GM10248 (cell line): ENCODE measurements around the gene MED10.
"Not testable (repeated sequence)": the region's sequence is repeated elsewhere in the genome, so short reads cannot be mapped to it uniquely, and the experiment has no call there.

Experiments
- CTCF ChIA-PET: fragments of 300-600 bp; sonication (Branson Sonifier 250); formaldehyde crosslinking; extraction: SDS; loops from one replicate; lab custom pipeline; 2021; ENCODE audit warnings: antibody characterized with exemption; lab: Yijun Ruan, JAX
- POLR2A ChIA-PET: fragments of 350-650 bp; sonication (Branson Sonifier 250); formaldehyde crosslinking; extraction: SDS; loops from one replicate; lab custom pipeline; 2020; ENCODE audit warnings: antibody characterized with exemption; lab: Yijun Ruan, JAX
- DNase-seq: peaks from one replicate; pipeline ENCODE4 v3.0.0; 2012; ENCODE audit errors: extremely low spot score
- TF ChIP-seq, protein P1 (sequence below): IDR thresholded peaks from 2 replicates; pipeline ENCODE4 v1.5.1; 2012; ENCODE audit warnings: mild to moderate bottlenecking, low read depth; ENCODE audit errors: extremely low read depth, missing control alignments, control extremely low read depth

Gene MED10

DNA sequence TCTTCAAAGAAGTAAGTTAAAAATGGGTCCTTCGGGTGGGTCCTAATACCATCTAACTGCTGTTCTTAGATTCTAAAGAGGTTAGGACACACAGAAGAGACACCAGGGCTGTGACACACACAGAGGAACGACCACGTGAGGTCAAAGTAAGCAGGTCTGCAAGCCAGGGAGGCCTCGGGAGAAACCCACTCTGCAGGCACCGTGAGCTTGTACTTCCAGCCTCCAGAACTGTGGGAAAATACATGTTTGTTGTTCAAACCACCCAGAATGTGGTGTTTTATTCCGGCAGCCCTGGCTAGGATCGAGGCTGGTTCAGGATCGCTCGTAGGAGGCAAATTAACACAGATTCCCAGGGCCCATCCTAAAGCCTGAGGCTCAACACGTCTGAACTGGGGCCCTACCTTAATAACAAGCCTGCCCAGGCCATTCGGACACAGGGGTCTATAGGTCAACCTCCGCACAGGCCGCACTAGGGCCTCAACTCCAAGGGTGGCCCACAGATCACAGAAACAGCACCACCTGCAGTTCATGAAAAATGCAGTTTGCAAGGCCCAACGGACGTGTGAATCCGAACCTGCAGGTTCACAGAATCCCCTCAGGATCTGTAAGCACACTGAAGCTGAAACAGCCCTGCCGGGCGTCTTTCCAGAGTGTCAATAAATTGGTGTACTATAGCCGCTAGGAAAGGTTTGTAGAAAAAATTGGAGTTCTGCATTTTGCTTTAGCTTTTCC, 7.1 kb downstream of the MED10 start:
- POLR2A ChIA-PET: no interaction called here
- no peak for DNase-seq
- CTCF ChIA-PET: no interaction called here
- TF ChIP-seq, protein P1, sequence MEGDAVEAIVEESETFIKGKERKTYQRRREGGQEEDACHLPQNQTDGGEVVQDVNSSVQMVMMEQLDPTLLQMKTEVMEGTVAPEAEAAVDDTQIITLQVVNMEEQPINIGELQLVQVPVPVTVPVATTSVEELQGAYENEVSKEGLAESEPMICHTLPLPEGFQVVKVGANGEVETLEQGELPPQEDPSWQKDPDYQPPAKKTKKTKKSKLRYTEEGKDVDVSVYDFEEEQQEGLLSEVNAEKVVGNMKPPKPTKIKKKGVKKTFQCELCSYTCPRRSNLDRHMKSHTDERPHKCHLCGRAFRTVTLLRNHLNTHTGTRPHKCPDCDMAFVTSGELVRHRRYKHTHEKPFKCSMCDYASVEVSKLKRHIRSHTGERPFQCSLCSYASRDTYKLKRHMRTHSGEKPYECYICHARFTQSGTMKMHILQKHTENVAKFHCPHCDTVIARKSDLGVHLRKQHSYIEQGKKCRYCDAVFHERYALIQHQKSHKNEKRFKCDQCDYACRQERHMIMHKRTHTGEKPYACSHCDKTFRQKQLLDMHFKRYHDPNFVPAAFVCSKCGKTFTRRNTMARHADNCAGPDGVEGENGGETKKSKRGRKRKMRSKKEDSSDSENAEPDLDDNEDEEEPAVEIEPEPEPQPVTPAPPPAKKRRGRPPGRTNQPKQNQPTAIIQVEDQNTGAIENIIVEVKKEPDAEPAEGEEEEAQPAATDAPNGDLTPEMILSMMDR: no peak

DNA sequence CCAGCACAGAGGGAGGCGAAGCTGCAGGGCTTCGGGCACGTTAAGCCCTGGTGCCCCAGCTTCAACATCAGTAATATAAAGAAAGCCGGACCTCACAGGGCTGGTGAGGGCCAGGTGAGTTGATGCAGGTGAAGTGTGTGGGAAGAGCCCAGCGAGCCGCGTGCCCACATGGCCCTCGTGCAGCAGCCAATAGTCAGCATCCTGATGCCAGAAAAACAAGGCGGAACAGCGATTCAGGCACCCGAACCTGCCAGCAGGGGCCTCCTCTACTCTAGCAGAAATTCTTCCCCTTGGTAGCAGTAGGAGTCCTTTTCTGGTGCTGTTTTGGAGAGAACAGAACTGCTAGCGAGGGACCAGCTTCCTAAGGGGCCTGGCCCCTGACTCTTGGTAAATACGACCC, 7.8 kb downstream of the MED10 start:
- ChIA-PET CTCF (interaction anchor here (1.3 kb wide), 1 partner anchor 9 kb away, joined by 3 read pairs; no protein-coding TSS in a partner anchor), POLR2A (no interaction called here)
- DNase-seq: no peak
- TF ChIP-seq, protein P1: no peak

DNA sequence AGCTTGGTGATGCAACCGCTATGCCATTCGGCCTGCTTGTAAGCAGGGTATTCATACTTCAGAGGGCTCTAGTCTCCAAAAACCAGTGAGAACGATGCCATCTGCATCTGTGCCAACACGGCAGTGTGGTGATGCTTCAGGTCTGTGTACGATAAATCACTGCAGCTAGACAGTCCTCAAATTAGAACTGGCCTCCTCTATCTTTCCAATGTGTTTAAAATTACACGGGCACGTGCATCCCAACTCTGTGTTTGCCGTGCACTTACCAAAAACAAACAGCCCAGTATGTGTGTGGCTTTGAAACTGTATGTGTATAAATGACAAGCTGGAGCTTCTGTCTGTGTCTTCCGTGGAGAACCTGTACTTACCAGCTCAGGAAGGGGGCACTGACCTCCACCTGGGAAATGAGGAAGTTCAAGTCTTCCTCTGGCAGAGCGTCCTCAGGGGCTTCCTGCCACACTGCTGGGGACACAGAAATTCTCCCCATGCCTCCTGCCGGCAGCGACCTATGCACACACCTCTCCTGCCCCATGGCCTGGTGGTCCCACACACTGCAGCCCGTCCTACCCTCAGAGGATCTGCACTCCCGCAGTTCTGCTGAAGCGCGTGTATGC, 12.3 kb downstream of the MED10 start:
- no peak for DNase-seq
- ChIA-PET CTCF (interaction anchor here (3.6 kb wide), 1 partner anchor 12 kb away, joined by 18 read pairs; the partner anchor contains the start of gene MED10), POLR2A (no interaction called here)
- TF ChIP-seq, protein P1: no peak

DNA sequence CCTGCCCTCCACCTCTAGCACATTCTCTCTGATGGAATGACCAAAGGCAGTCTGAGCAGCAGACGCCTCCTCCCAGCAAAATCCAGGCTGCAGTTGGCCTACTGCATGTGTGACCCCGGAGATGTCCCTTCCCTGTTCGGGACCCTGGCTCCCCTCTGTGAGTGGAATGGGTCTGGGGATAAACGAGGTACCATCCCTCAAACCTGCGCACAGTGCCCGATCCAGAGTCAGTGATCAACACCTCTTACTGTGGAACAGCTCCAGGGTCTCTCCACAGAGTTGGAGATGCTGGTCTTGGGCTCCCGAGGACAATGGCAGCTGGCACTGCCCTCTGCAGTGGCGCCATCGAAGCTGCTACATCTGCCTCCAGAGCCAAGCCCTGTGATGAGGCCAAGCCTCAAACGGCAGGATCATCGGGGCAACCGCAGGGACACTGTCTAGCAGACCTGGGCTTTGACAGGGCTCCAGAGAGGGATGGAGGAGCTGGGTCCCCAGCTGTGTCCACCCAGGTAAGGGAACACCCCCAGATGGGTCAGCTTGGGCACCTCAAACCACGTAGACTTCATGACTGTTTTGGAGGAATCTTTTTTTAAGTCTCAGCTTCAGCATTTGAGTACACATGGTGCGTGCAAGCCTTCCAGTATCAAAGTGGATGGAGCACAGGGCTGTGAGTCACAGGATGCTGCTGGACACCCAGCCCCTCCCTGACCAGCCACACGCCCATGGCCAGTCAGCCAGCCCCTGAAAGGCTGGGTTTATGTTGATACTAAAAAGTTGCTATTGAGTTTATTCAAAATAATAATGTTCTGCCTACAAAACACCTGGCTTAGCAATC, 13.0 kb downstream of the MED10 start:
- POLR2A ChIA-PET: no interaction called here
- TF ChIP-seq, protein P1: no peak
- CTCF ChIA-PET: interaction anchor here (3.6 kb wide), 1 partner anchor 13 kb away, joined by 18 read pairs; the partner anchor contains the start of gene MED10
- no peak for DNase-seq

DNA sequence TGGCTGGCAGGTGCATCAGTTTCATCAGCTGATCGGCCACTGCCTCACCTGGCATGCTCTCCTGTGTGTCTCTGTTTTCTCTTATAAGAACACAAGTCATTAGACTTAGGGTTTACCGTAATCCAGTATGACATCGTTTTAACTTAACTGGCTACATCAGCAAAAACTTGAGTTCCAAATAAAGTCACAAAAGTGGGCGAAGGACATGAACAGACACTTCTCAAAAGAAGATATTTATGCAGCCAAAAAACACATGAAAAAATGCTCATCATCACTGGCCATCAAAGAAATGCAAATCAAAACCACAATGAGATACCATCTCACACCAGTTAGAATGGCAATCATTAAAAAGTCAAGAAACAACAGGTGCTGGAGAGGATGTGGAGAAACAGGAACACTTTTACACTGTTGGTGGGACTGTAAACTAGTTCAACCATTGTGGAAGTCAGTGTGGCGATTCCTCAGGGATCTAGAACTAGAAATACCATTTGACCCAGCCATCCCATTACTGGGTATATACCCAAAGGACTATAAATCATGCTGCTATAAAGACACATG, 14.8 kb downstream of the MED10 start:
- POLR2A ChIA-PET, DNase-seq, CTCF ChIA-PET: not testable (repeated sequence)

DNA sequence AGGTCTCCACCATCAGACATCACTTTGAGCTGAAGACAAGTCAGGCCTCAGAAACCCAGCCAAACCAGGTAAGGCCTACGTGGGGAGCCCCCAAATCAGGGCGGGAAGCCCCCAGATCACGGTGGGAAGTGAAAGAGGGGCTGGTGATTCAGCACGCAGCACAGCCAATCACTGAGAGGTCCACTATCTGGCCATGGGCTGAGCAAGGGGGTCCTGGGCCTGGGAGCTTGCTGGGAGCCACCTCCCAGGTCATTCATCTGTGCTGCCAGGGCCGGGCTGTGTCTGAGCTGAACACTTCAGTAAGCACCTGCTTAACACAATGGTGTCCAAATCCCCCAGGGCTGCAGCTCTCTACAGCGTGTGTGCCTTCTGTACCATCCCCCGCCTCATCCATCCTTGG, 15.5 kb downstream of the MED10 start:
- POLR2A ChIA-PET: no interaction called here
- TF ChIP-seq, protein P1: no peak
- CTCF ChIA-PET: no interaction called here
- no peak for DNase-seq
